Smooth muscle cell (in vitro differentiated cells): ENCODE measurements around the gene NCKAP5L. TPM values are rescaled to one million over a fixed set of nuclear protein-coding genes. Genes with fewer than 3 reads are reported as not detected.
"Not testable (repeated sequence)": the region's sequence is repeated elsewhere in the genome, so short reads cannot be mapped to it uniquely, and the experiment has no call there.

Experiments
- DNase-seq: peaks from one replicate; lab custom pipeline; 2025; ENCODE audit not compliant: unreplicated experiment; lab: John Stamatoyannopoulos, UW
- H2AFZ ChIP-seq: fragments of 200-600 bp; sonication (generic); 2 replicates; pipeline ENCODE4 v1.6.0; 2016; ENCODE audit warnings: antibody characterized with exemption, low read depth, mild to moderate bottlenecking
- H3F3A ChIP-seq: fragments of 200-600 bp; sonication (generic); 2 replicates; pipeline ENCODE4 v1.6.0; 2017; ENCODE audit warnings: antibody characterized with exemption, low read depth
- H3K27ac ChIP-seq: fragments of 200-600 bp; sonication (generic); 2 replicates; pipeline ENCODE4 v1.5.1; 2016; ENCODE audit warnings: low read depth, mild to moderate bottlenecking
- H3K27me3 ChIP-seq: fragments of 200-600 bp; sonication (generic); 2 replicates; pipeline ENCODE4 v1.6.1; 2016; ENCODE audit warnings: low read depth, mild to moderate bottlenecking
- H3K36me3 ChIP-seq: fragments of 200-600 bp; sonication (generic); 2 replicates; pipeline ENCODE4 v1.5.1; 2016; ENCODE audit warnings: low read depth
- H3K4me1 ChIP-seq: fragments of 200-600 bp; sonication (generic); 2 replicates; pipeline ENCODE4 v1.5.1; 2016; ENCODE audit warnings: low read depth
- H3K4me2 ChIP-seq: fragments of 200-600 bp; sonication (generic); 2 replicates; pipeline ENCODE4 v1.6.0; 2016; ENCODE audit warnings: mild to moderate bottlenecking
- H3K4me3 ChIP-seq: fragments of 200-600 bp; sonication (generic); 2 replicates; pipeline ENCODE4 v1.5.1; 2016; ENCODE audit warnings: mild to moderate bottlenecking
- H3K79me2 ChIP-seq: fragments of 200-600 bp; sonication (generic); 2 replicates; pipeline ENCODE4 v1.6.0; 2016; ENCODE audit warnings: low read depth, mild to moderate bottlenecking
- H3K9ac ChIP-seq: fragments of 200-600 bp; sonication (generic); 2 replicates; pipeline ENCODE4 v1.6.0; 2016; ENCODE audit warnings: low read depth
- H3K9me3 ChIP-seq: fragments of 200-600 bp; sonication (generic); replicated peaks from 2 replicates; pipeline ENCODE4 v1.5.1; 2016; ENCODE audit warnings: low read depth
- H4K20me1 ChIP-seq: fragments of 200-600 bp; sonication (generic); 2 replicates; pipeline ENCODE4 v1.6.0; 2016; ENCODE audit warnings: low read depth
- CTCF ChIP-seq: fragments of 200-600 bp; sonication (generic); IDR thresholded peaks from 2 replicates; pipeline ENCODE4 v1.5.1; 2017; ENCODE audit warnings: borderline replicate concordance, mild to moderate bottlenecking, antibody characterized with exemption; ENCODE audit not compliant: insufficient read depth, poor library complexity, severe bottlenecking
- WGBS: methylation state at CpG from one replicate; pipeline ENCODE4 v1.1.7; 2016; ENCODE audit warnings: low lambda C conversion rate; 5-methylcytosine and 5-hydroxymethylcytosine counted together
- polyA plus RNA-seq: library from polyadenylated mRNA; unstranded; fragments of >200 nt; fragmentation: Nextera tagmentation; extraction: Ambion mirVana; gene quantifications from 2 replicates; pipeline ENCODE4 v1.2.1, GENCODE V29; 2016
- total RNA-seq: library from RNA; depleted of rRNA; stranded (reverse); fragments of >200 nt; gene quantifications from 2 replicates; pipeline ENCODE4 v1.2.3, GENCODE V29; 2014

NCKAP5L gene
- total and polyA plus RNA-seq, 2 experiments from 2014 or later: 24.1 to 29.4 TPM

GRCh38 chr12:49855890-49856289, 27.7 kb upstream of the NCKAP5L start:
- H3K9ac ChIP-seq, H4K20me1 ChIP-seq, H3K9me3 ChIP-seq, H3F3A ChIP-seq, H3K4me3 ChIP-seq, H3K36me3 ChIP-seq, H3K4me1 ChIP-seq, H2AFZ ChIP-seq, H3K27ac ChIP-seq, DNase-seq, H3K79me2 ChIP-seq, H3K4me2 ChIP-seq: not testable (repeated sequence)
- H3K27me3 ChIP-seq: peaks cover 29% of the 10 kb centered on the region
- WGBS: 86% methylated on average over 4 of the region's 4 CpGs

GRCh38 chr12:49854976-49855375, 26.8 kb upstream of the NCKAP5L start:
- no peaks in the 10 kb centered on the region for H3K9me3 ChIP-seq
- H4K20me1 ChIP-seq: no peaks in the 10 kb centered on the region
- H3K9ac ChIP-seq: no peak overlapping the region
- H3K79me2 ChIP-seq: no peaks in the 10 kb centered on the region
- no peaks in the 10 kb centered on the region for H3F3A ChIP-seq
- no peaks in the 10 kb centered on the region for H3K36me3 ChIP-seq
- peaks cover 29% of the 10 kb centered on the region for H3K27me3 ChIP-seq
- no peak overlapping the region for H3K27ac ChIP-seq
- H2AFZ ChIP-seq: no peak overlapping the region
- H3K4me1 ChIP-seq: no peaks in the 10 kb centered on the region
- DNase-seq: no peak
- H3K4me2 ChIP-seq: no peak overlapping the region
- H3K4me3 ChIP-seq: no peak overlapping the region
- 93% methylated on average over 4 of the region's 4 CpGs for WGBS
- TF ChIP-seq CTCF: no peak

- Histone ChIP-seq H3K4me3 (no peak overlapping the region), H3K4me1 (no peaks in the 10 kb centered on the region), H3K9ac (no peak overlapping the region), H3K9me3 (no peaks in the 10 kb centered on the region), H3K79me2 (no peaks in the 10 kb centered on the region), H3K4me2 (no peak overlapping the region), H4K20me1 (no peaks in the 10 kb centered on the region), H3F3A (no peaks in the 10 kb centered on the region), H3K36me3 (no peaks in the 10 kb centered on the region), H2AFZ (no peak overlapping the region), H3K27ac (no peak overlapping the region), H3K27me3 (peaks cover 38% of the 10 kb centered on the region)
- 86% methylated on average over 2 of the region's 2 CpGs for WGBS
- DNase-seq: no peak
- no peak for TF ChIP-seq CTCF
These were observed 25.5 kb upstream of the NCKAP5L start for GRCh38 chr12:49853671-49854070.

- DNase-seq: no peak
- H3K27me3 ChIP-seq: peaks cover 34% of the 10 kb centered on the region
- H3F3A ChIP-seq: peaks cover 11% of the 10 kb centered on the region
- 47% methylated on average over 2 of the region's 2 CpGs for WGBS
- H2AFZ ChIP-seq: no peak overlapping the region
- H3K36me3 ChIP-seq: no peaks in the 10 kb centered on the region
- H3K4me1 ChIP-seq: peaks cover 3% of the 10 kb centered on the region
- no peaks in the 10 kb centered on the region for H3K79me2 ChIP-seq
- H3K4me3 ChIP-seq: no peak overlapping the region
- no peak overlapping the region for H3K4me2 ChIP-seq
- no peaks in the 10 kb centered on the region for H3K9me3 ChIP-seq
- no peak for TF ChIP-seq CTCF
- H4K20me1 ChIP-seq: no peaks in the 10 kb centered on the region
- no peak overlapping the region for H3K9ac ChIP-seq
- H3K27ac ChIP-seq: no peak overlapping the region
These were observed 18.9 kb upstream of the NCKAP5L start for GRCh38 chr12:49847161-49847560.
